Activated T-cell treated with anti-CD3 and anti-CD28 coated beads, Interleukin-2, amount 50 U/mL, for 72 hours (primary cell): ENCODE data around the gene HEMK1. TPM values are rescaled to one million over a fixed set of nuclear protein-coding genes. Genes with fewer than 3 reads are reported as not detected.
A peak's percentile ranks its signal among the peaks of the same experiment; 100 is the strongest.

Experiments
- ATAC-seq, 2 donors: fragments of 150-1000 bp; cut with Tn5 transposase; replicated peaks in 1 of 2; 2 replicates each; pipeline ENCODE4 v1.10.0; 2021; ENCODE audit warnings: moderate library complexity in 2 of 2, mild to moderate bottlenecking in 1 of 2
- DNase-seq, 2 donors: peaks; one replicate each; pipeline ENCODE4 v3.0.0; 2021 to 2022; ENCODE audit warnings: mixed read lengths in 1 of 2
- H3K27ac Mint-ChIP-seq: one replicate; pipeline ENCODE4 v1.8.0; 2022; ENCODE audit warnings: mild to moderate bottlenecking, moderate library complexity, mixed read lengths
- H3K27me3 Mint-ChIP-seq: one replicate; pipeline ENCODE4 v1.8.0; 2022; ENCODE audit warnings: low read depth, mixed read lengths
- H3K36me3 Mint-ChIP-seq, 2 donors: one replicate each; pipeline ENCODE4 v1.8.0; 2022; ENCODE audit warnings: mixed read lengths in 2 of 2, mild to moderate bottlenecking in 1 of 2; ENCODE audit not compliant: insufficient read depth in 2 of 2
- H3K4me1 Mint-ChIP-seq: one replicate; pipeline ENCODE4 v1.8.0; 2022; ENCODE audit warnings: low read depth, mixed read lengths
- H3K4me3 Mint-ChIP-seq, 2 donors: one replicate each; pipeline ENCODE4 v1.8.0; 2022; ENCODE audit warnings: mild to moderate bottlenecking in 2 of 2, mixed read lengths in 2 of 2, moderate library complexity in 2 of 2
- H3K9me3 Mint-ChIP-seq, 2 donors: one replicate each; pipeline ENCODE4 v1.8.0; 2022; ENCODE audit warnings: mixed read lengths in 2 of 2
- total RNA-seq, 2 donors: library from RNA; stranded (reverse); gene quantifications; one replicate each; pipeline ENCODE4 v1.2.3, GENCODE V29; 2022

The HEMK1 gene
- total RNA-seq, 2 donors from 2014 or later, result 54.5 to 64.6 TPM

DNA sequence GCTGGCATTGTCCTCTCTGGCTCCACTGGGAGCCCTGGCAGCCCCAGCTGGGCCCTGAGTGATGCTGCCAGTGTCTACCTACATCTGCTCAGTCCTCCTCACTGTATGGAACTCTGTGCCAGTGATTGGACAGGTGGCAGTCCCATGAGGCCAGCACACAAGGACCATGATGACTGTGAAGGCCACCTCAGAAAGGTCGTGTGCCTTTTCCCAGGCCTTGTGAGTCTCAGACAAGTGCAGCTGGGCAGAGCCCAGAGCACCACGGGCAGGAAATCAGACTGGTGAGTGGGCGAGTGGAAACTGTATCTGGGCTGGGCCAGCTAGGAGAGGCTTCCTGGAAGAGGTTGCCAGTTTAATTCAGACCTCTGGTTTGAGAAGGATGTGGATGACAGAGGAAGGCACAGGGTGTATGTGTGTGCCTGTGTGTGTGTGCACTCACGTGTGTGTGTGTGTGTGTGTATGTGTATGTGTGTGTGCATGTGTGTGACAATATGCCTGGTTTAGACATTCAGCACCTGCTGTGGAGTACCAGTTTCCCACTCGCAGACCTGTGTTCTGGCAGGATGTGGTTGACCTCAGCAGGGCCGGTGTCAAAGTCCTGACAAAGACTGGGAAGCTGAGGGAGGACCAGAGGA lies 54.6 kb downstream of the HEMK1 start:
- Mint-ChIP-seq H3K27me3 (no peaks in the 10 kb centered on the region), H3K4me1 (peaks cover 92% of the 10 kb centered on the region), H3K9me3 (no peaks in the 10 kb centered on the region), H3K36me3 (peaks cover 3 to 18% of the 10 kb centered on the region in 2 donors), H3K27ac (peak overlapping the region; percentile 83), H3K4me3 (peak overlapping the region; percentile 70 to 75)
- DNase-seq, result peak; percentile 65 to 67
- peak; percentile 81 to 84 for ATAC-seq

DNA sequence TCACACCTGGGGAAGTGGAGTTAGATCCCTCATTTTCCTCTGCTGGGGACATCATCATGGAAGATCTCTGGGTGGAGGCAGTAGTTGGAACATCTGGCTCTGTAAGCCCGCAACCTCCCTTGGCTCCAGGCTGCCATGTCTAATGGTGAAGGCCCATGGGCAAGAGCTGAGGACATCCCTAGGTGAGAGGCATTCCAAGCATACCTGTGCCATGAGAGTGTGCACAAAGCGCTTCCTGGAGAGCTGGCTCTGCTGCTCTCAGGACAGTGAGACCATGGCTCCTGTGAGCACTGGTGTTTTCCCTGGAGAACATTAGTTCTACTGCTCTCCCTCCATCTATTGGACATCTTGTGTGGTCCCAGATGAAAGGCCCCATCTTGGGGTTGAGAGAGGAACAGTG lies 55.3 kb downstream of the HEMK1 start:
- no peaks in the 10 kb centered on the region for H3K27me3 Mint-ChIP-seq
- H3K4me3 Mint-ChIP-seq, result peak overlapping the region; percentile 70 to 75
- no peak for ATAC-seq
- H3K36me3 Mint-ChIP-seq, result peaks cover 3 to 16% of the 10 kb centered on the region in 2 donors
- peak overlapping the region; percentile 83 for H3K27ac Mint-ChIP-seq
- no peaks in the 10 kb centered on the region for H3K9me3 Mint-ChIP-seq
- DNase-seq, result no peak
- peaks cover 92% of the 10 kb centered on the region for H3K4me1 Mint-ChIP-seq

DNA sequence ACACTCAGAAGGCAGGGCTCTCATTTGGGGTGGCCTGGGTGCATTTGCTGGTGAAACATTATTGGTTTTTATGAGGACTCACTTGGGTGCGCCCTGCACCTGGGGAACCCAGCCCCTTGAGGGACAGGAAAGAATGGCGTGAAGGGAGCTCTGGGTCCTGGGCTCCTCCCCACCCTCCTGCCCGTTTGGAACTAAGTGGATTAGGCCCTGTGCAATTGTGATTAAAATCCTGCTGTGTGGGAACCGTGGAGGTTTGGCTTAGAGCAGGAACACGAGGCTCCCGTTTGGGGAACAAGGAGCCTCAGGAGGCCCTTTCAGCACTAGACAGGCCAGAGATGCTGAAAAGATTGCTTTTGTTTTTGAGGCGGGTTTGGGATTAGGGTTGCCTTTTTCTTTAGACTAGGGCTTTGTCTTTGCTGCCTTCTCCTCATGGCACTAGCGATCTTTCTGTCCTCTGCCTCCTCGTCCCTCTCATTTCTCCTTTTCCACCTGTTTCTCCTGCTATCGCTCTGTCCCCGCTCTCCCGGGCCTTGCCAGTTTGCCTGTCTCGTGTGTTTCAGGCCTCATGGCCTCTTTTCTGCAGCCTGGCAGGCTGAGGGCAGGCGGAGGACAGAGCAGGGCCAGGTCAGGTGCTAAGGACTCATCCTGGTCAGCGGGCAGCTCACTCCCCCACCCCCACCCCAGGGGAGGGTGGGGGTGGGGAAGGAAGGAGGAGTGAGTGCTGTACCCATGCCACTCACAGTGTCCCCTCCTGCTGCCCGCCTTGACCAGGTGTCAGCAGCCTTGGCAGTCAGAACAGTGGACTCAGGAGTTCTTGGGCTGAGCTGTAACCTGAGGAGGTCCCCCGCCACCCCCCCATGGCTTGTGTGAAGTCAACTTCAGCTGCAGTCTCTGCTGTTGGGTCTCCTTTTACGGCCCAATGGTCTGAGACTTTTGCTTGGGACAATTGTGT lies 56.2 kb downstream of the HEMK1 start:
- no peak for DNase-seq
- peak overlapping the region; percentile 32 for H3K27ac Mint-ChIP-seq
- no peaks in the 10 kb centered on the region for H3K9me3 Mint-ChIP-seq
- no peak for ATAC-seq
- no peaks in the 10 kb centered on the region for H3K27me3 Mint-ChIP-seq
- peaks cover 92% of the 10 kb centered on the region for H3K4me1 Mint-ChIP-seq
- peaks cover 3 to 16% of the 10 kb centered on the region in 2 donors for H3K36me3 Mint-ChIP-seq
- peak overlapping the region; percentile 70 to 75 for H3K4me3 Mint-ChIP-seq

DNA sequence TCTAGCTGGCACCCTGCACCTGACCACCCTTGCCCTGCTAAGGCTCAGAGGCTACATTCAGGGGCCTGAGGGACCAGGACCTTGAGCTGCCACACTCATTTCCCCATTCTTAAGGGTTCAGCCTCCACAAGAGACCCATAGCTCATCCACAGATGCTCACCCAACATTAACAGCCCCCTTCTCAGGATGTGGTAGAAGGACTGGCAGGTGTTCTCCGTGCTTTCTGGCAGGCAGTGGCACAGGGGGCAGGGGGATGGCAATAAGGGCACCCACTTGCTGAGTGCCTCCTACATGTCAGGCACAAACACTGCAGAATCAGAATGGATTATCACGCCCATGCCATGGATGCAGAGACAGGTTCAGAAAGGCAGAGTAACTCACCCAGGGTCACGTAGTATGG lies 57.1 kb downstream of the HEMK1 start:
- Mint-ChIP-seq H3K27ac (peak overlapping the region; percentile 1), H3K4me3 (no peak overlapping the region), H3K27me3 (no peaks in the 10 kb centered on the region), H3K9me3 (no peaks in the 10 kb centered on the region), H3K36me3 (peaks cover 3 to 22% of the 10 kb centered on the region in 2 donors), H3K4me1 (peaks cover 94% of the 10 kb centered on the region)
- no peak for ATAC-seq
- DNase-seq, result no peak

DNA sequence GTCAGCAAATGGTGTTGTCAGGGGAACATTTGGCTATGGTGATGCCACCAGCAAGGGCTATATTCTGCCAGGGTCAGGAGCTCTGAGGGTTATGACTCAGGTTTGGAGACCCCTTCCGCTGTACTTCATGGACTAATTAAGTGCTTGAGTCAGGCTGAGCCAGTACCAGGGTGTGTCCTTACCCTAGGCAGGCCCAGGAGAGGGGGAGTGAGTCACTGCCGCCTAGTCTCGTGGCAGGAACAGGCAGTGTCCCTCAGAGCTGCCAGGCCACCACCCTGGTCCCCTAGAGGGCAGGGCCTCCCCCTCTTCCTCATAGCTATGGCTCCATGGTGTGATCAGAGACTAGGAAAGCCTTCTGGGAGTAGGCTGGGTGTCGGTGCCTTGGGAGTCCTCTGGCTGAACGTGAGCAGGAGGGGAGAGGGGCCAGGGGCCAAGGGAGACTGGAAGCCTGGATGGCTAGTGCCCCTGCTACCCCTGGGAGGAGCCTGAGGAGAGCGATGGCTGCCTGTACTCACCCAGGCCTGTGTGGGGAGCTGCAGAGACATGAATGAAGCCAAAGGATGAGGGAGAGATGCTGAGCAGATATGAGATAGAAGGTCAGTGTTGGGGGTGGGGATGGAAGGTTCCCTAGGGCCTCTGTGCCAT lies 58.2 kb downstream of the HEMK1 start:
- H3K36me3 Mint-ChIP-seq, result peaks cover 3 to 23% of the 10 kb centered on the region in 2 donors
- H3K27me3 Mint-ChIP-seq, result no peaks in the 10 kb centered on the region
- H3K4me3 Mint-ChIP-seq, result peak overlapping the region; percentile 45 to 58
- H3K4me1 Mint-ChIP-seq, result peaks cover 99% of the 10 kb centered on the region
- H3K9me3 Mint-ChIP-seq, result no peaks in the 10 kb centered on the region
- H3K27ac Mint-ChIP-seq, result peak overlapping the region; percentile 1
- DNase-seq, result peak in 1 of 2 donors; percentile 24
- ATAC-seq, result peak; percentile 21 to 50

DNA sequence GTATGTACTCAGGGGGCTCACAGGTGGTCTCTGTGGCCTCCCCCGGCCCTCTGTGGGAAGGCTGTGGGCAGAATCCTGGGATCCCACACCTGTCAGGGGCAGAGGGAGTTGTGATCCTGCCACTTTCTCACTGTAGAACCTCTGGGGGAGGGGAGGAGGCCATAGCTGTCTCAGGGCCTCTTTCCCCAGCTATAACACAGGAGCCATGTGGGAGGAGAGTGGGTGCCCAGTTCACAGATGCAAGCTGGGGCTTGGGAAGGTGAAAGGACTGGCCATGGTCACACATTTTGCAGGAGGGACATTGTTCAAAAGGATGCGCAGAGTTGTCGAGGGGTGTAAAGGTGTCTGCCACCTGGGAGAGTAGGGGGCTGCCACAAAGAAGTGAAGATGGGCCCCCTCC lies 59.3 kb downstream of the HEMK1 start:
- H3K4me1 Mint-ChIP-seq, result peaks cover 99% of the 10 kb centered on the region
- H3K27me3 Mint-ChIP-seq, result no peaks in the 10 kb centered on the region
- no peaks in the 10 kb centered on the region for H3K9me3 Mint-ChIP-seq
- H3K27ac Mint-ChIP-seq, result peak overlapping the region; percentile 86
- H3K4me3 Mint-ChIP-seq, result no peak overlapping the region
- DNase-seq (no peak), ATAC-seq (no peak)
- H3K36me3 Mint-ChIP-seq, result peaks cover 3 to 23% of the 10 kb centered on the region in 2 donors

DNA sequence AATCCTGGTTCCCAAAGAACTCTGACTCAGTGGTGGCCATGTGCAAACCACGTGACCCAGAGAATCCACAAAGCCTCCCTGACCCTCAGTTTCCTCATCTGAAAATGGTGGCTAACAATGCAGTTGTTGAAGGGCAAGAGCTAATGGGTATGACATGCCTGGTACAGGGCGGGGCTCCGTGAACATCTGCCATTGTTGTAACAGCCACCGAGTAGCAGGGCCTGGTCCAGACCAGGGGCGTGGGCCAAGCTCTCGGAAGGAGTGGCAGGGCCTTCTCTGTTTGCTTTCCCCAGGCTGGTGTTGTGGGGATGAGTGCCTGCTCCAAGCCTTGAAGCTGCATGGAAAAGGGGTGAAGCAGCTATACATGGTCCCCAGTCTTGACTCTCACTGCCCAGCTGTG lies 61.1 kb downstream of the HEMK1 start:
- peaks cover 2 to 20% of the 10 kb centered on the region in 2 donors for H3K36me3 Mint-ChIP-seq

DNA sequence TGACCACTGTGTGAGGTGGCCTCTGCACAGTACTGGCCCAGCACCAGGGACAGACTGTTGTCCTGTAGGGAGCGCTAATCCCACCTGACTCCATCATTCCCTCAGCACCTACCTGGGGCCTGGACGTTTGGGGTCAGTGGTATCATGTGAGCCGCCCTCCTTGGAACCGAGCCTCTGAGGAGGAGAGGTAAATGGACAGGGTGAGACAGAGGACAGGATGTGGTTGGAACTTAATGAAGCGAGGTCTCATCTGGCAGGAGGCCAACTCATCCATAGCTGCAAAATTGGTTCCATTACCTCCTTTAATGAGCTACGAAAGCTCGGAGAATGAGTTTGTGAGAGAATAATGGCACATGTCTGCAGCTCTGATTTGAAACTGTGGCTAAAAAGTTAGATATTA lies 61.6 kb downstream of the HEMK1 start:
- ATAC-seq (no peak), DNase-seq (no peak)
- peak overlapping the region in 1 of 2 donors; percentile 19 for H3K4me3 Mint-ChIP-seq
- no peak overlapping the region for H3K27ac Mint-ChIP-seq
- peaks cover 93% of the 10 kb centered on the region for H3K4me1 Mint-ChIP-seq
- H3K36me3 Mint-ChIP-seq, result peaks cover 2 to 20% of the 10 kb centered on the region in 2 donors
- no peaks in the 10 kb centered on the region for H3K9me3 Mint-ChIP-seq
- H3K27me3 Mint-ChIP-seq, result no peaks in the 10 kb centered on the region

More for the DNA sequence above, 61.1 kb downstream of the HEMK1 start:
- peaks cover 94% of the 10 kb centered on the region for H3K4me1 Mint-ChIP-seq
- peak overlapping the region in 1 of 2 donors; percentile 46 for H3K4me3 Mint-ChIP-seq
- no peak for ATAC-seq
- no peaks in the 10 kb centered on the region for H3K27me3 Mint-ChIP-seq
- no peak overlapping the region for H3K27ac Mint-ChIP-seq
- DNase-seq, result no peak
- no peaks in the 10 kb centered on the region for H3K9me3 Mint-ChIP-seq

DNA sequence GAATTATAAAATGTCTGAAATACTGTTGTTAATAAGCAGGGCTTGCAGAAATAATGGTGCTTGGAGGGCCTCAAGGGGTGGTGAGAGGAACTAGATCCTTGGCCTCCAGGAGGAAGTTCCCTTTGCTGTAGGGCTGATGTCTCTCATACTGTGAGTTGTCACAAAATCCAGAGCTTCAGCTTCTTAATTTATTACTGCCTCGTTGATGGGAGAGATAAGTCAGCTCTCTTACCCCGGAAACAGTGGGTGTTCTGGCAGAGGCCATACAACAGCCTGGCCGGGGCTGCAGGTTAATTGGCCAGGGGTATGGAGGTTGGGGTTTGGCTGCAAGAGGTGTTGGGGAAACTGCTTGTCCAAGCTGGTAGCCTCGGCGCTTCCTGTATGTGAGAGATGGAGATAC lies 63.1 kb downstream of the HEMK1 start:
- no peak for DNase-seq
- H3K27ac Mint-ChIP-seq, result peak overlapping the region; percentile 97
- H3K4me3 Mint-ChIP-seq, result peak overlapping the region; percentile 26 to 78
- no peaks in the 10 kb centered on the region for H3K9me3 Mint-ChIP-seq
- H3K27me3 Mint-ChIP-seq, result no peaks in the 10 kb centered on the region
- ATAC-seq, result peak; percentile 46 to 66
- H3K4me1 Mint-ChIP-seq, result peaks cover 94% of the 10 kb centered on the region
- peaks cover 2 to 17% of the 10 kb centered on the region in 2 donors for H3K36me3 Mint-ChIP-seq

DNA sequence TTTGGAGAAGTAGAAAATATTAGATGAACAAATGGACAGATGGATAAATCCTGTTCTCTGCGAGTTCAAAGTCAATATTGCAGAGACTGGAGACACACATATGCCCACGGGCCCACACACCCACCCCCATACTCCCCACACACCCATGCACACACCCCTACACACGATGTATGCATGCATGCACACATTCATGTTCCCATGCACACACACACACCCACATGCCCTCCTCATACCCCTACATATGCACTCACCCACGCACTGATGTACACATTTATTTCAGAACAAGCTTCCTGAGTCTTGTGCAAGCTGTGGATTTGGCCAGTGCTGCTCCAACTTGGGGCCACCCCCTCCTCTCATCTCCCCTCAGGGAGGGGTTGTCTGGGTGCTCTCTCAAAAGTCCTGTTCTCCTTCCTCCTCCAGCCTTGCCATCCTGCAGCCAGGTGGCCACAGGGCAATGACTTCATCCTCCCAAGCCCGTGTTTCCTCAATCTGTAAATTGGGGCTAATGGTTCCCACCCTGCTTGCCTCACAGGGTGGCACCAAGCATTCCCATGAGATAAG lies 64.0 kb downstream of the HEMK1 start:
- no peak overlapping the region for H3K4me3 Mint-ChIP-seq
- no peak for ATAC-seq
- peak overlapping the region; percentile 97 for H3K27ac Mint-ChIP-seq
- H3K9me3 Mint-ChIP-seq, result no peaks in the 10 kb centered on the region
- H3K36me3 Mint-ChIP-seq, result peaks cover 2 to 19% of the 10 kb centered on the region in 2 donors
- peaks cover 94% of the 10 kb centered on the region for H3K4me1 Mint-ChIP-seq
- DNase-seq, result no peak
- H3K27me3 Mint-ChIP-seq, result no peaks in the 10 kb centered on the region

DNA sequence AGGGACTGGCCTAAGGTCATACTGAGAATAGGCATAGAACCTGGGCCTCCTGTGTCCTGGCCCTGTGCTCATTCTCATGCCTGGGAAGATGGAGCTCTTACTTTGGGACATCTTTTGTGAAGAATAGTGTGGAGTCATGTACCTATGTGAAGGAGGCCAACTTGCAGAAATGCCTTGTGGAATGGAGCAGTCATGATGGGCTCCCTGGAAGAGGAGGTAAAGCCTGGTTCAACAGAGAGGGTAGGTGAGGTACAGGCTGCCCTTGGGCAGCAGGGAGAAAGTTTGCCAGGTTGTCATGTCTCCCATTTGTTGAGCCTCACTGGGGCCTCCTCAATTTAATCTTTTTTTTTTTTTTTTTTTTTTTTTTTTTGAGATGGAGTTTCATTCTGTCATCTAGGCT lies 65.7 kb downstream of the HEMK1 start:
- DNase-seq (no peak), ATAC-seq (no peak)
- Mint-ChIP-seq H3K27ac (peak overlapping the region; percentile 2), H3K36me3 (peaks cover 2 to 19% of the 10 kb centered on the region in 2 donors), H3K4me1 (peaks cover 83% of the 10 kb centered on the region), H3K4me3 (no peak overlapping the region), H3K27me3 (no peaks in the 10 kb centered on the region), H3K9me3 (no peaks in the 10 kb centered on the region)

DNA sequence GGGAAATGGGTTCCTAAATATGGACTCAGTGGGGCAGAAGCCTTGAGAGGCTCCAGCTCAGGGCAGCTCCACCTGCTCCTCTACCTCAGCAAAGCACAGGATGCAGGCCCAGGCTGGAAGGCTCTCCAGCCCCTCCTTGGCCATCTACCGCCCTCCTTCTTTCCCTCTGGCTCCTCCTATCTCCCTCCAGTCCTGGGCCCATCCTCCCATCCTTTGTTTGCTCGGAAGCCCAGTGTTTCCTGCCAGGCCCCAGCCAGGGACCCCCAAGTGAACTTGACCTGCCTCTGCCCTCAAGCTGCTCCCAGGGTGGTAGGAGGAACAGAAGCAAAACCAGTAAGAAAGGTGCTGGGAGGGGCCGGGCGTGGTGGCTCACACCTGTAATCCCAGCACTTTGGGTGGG lies 67.7 kb downstream of the HEMK1 start:
- Mint-ChIP-seq H3K27me3 (no peaks in the 10 kb centered on the region), H3K4me3 (no peak overlapping the region), H3K4me1 (peaks cover 79% of the 10 kb centered on the region), H3K27ac (peak overlapping the region; percentile 21), H3K9me3 (no peaks in the 10 kb centered on the region), H3K36me3 (peaks cover 2 to 17% of the 10 kb centered on the region in 2 donors)
- ATAC-seq, result no peak
- DNase-seq, result no peak
